GM18858 (cell line): ENCODE results near the gene SCEL.

ENCODE experiments used
- ATAC-seq: cut with Tn5 transposase; IDR thresholded peaks from one replicate; pipeline ENCODE4 v1.9.1; 2021; ENCODE audit not compliant: unreplicated experiment

Gene SCEL

DNA sequence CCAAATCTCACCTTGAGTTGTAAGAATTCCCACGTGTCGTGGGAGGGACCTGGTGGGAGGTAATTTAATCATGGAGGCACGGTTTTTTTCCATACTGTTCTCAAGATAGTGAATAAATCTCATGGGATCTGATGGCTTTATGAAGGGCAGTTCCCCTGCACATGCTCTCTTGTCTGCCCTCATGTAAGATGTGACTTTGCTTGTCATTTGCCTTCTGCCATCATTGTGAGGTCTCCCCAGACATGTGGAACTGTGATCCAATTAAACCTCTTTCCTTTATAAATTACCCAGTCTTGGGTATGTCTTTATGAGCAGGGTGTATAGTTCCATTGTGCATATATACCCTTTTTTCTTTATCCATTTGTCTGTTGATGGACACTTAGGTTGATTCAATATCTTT lies 13.1 kb downstream of the SCEL start:
- ATAC-seq = no peak

DNA sequence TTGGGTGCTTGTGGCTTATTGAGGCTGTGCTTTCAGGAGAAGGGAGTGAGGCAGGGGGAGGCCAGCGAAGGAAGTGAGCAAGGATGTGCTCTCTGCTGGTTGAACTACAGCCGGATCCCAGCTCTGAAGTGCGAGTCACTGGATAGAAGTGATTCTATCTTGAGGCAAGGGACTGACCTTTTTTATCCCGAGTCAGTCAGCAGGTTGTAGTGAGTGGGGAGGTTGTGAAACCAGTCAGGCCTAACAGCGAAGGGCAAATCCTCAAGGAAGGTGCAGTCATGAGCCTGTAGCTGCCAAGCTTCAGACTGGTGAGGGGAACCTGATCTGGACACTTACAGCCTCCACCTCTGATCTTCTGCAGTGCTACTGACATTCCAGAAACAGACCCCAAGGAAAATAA lies 18.6 kb downstream of the SCEL start:
- ATAC-seq = no peak

DNA sequence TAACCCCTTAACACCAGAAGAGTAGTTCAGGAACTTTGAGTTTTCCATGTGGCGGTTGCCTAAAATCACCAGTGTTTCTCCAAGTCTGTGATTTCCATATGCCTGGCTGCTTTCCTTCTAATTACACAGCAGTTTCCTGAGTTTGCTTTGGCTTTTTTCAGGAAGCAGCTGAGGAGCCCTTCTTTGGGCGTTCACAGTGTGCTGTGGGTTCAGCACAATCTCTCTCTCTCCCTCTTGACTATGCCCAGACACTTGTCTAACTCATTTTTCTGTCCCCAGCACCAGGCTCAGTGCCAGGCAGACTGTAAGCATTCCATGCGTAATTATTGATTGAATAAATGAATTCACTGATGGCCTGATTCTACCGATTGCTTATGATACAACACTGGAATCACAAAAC lies 19.7 kb downstream of the SCEL start:
- no peak for ATAC-seq

DNA sequence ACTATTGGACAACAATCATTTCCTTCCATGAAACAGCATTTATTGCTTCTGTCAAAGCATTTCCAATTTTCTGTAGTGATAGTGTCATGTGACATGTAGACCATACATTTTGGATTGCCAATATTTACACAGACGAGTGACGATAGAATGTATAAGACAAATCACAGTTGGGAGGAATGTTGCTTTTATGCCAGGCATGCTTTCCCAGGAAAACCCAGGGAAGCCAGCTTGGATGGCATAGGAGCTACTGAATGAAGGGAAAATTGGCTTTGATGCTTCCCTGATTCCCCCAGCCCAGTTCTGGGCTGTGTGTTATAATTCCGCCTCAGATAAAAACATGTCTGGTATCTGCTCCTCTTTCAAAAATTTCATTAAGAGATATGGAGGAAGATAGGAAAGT lies 22.5 kb downstream of the SCEL start:
- no peak for ATAC-seq

DNA sequence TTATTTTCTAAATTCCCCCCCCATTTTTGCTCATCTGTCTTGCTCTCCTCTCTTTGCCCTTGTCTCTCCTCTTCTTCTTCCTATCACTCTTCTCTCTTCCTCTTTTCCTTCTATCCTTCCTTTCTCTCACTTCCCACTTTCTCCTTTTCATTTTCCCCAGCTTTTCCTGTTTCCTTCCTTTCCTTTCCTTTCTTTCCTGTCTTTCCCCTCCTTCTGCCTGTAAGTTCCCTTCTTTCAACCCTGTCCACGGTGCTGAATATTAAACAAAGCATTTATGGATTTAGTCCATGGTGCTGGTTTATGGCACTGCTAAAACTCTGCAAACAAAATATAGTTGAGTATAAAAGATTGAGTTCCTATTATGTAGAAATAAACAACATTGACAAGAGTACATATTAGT lies 27.6 kb downstream of the SCEL start:
- ATAC-seq = no peak

DNA sequence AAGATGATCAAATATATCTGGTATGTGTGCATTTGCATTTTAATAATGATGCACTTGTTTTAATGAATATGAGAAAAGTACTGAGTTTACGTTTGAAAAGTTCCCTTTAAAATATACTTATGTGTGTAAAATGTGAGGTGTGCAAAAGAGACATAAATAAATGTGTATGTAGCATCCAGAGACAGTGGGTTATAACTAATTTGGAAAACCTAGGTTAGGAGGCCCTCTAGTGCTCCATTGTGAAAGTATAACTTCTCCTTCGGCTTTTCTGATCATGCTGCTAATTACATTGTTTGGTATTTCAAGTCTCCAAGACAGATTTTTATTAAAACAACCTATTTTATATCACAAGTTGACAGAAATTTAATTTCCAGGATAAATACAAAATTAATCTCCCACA lies 30.1 kb downstream of the SCEL start:
- peak; percentile 64 for ATAC-seq

DNA sequence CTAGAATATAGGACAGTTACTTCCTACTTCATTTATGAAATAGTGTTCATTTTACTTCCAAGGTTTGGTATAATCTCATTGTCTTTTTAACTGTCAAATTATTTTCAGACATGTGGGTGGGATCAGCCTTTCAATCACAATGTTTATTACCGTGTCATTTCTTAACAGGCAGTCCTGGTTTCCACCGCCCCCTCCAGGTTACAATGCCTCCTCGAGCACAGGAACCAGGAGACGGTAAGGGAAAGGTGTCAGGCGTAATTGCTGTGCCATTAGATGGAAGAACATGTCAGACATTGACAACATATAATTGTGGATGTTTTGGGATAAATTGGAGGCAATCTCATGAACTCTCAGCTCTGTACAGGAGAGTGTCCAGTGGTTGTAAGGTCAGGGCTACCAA lies 36.5 kb downstream of the SCEL start:
- no peak for ATAC-seq

DNA sequence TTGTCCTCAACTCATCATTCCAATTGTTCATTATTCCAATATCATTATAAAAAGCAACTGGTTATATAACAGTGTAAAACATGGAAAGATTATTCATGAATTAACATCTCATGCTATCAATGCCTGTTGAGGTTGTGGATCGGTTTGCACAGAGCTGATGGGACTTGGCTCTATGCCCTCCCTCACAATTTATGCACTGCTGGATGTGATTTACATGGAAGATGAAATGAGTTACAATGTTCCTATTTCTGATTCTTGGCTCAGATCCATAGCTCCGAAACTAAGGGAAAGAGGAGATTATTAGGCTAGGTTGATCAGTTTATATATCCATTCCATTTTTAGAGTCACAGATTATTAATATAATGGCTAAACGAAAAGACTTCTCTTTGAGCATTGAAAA lies 38.6 kb downstream of the SCEL start:
- no peak for ATAC-seq

DNA sequence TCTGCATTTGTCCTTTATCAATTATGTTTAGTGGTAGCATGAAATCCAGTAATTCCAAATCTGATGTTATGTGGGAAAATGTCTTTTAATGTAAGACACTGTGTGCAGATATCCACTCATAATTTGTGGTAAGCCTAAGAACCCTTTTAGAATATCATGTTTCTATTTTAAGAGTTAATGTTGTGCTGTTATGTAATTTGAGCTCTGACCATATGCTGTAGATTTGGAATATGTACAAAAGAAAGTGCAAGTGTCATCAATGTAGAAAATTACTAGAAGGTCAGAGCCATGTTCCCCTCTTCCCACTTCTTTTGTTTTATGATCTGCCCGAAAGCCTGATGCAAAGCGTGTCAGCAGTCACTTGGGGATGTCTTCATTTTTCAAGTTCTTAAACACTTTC lies 44.5 kb downstream of the SCEL start:
- ATAC-seq = no peak

DNA sequence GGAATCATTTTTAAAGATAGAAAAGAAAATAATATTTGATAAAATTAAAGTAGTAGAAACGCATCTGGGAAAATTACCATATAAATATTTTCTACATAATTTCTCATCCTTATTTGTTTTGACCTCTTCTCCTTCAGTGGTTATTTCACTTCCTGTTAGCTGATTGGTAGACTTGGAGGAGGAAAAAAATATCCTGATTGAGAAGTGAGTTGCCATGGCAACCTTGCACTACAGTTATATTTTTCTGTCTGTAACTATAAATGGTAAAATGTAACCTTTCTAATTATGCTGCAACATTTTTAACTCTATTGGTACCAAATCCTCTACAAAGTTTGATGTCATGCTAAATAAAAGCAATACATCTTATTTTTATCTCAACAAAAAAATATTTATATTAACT lies 45.2 kb downstream of the SCEL start:
- ATAC-seq = no peak

DNA sequence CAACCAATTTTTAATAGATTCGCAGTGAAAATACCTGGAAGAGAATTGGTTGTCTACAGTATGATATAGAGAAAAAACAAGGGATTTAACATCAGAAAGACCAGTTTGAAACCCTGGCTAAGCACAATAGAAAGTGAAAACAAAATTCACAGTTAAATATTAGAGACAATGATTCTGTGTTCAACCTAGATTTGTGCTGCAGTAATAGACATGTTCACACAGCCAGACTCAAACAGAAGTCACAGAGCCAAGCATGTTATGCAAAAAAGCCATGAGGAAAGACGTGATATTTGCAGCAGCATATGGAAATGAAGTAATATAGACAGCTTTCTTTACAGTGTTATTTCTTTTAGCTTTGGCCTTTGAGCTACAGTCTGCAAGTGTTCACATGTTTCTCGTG lies 48.1 kb downstream of the SCEL start:
- no peak for ATAC-seq

DNA sequence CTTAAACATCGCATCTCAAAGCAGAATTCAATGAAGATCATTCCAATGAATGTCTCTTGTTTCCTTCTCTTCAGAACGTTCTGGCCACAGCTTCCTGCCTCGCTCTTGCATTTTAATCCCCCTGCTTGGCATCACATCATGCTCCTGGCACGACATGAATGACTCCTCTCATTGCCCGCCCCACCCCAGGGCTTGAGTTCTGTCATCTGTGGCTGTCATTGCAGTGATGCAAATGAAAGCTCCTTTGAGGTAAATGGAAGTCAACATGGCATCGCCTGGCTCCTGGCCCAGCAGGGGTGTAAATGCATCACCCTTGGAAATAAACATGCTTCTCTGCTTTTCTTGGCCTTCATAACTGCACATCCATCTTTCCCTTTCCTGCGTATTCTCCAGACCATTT lies 48.6 kb downstream of the SCEL start:
- no peak for ATAC-seq

DNA sequence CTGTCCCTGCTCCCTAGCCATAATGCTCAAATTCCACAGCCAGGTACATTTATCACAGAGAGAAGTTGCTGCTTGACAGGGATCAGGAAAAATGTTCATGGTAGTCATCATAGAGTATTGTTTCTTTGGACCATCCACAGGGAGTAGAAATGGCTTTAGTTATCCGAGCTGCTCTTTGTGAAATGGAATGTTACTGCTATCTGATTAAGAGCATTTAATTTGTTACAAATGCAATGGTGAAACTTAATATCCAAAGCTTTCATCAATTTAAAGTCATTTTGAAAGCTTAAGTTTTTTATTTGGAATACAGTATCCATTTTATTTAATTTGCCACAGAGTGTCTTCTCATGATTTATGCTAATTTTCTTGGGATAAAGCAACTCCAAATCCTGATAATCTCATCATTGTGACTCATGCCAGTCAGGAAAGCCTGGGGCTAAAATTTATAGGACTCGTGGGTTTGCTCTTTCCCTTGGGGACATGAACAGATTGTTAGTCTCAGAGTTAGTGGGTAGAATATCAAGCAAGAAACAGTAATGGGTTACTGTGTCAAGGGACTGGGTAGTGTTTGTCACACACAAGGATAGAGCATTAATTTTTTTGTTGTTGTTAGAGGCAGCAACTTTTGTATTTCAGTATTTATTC lies 59.8 kb downstream of the SCEL start:
- no peak for ATAC-seq

DNA sequence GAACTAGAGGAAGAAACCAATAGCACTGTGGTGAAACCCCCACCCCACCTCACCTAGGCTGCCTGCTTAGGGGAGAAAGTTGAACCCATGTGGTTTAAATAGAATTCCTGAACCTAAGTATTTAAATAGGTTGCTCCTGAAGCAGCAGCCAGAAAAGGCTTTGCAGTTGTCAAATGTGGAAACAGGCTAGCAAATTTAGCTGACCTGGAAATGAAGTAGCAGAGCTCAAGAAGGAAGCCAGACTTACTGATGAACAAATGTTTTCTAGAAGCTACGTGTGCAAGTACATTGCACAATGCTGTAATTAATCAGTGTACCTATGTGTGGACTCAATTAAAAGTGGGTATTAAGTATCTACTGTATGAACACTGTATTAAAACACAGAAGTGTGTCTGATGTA lies 61.3 kb downstream of the SCEL start:
- no peak for ATAC-seq

DNA sequence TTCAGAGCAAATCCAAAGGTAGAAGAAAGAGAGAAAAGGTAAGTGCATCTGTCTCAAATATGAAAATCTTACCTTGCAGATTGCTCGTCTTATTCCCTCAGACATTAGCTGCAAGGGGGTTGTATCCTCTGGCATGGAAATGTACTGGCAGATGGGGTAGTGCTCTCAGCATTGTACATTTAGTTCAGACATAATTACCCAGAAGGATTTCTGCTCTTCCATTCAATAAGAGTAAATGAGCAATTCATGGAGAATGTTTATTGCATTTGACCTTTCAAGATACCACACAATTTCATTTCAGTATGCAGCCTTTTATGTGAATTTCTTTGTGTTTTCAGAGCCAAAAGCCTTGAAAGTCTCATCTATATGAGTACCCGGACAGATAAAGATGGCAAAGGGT lies 63.8 kb downstream of the SCEL start:
- no peak for ATAC-seq

DNA sequence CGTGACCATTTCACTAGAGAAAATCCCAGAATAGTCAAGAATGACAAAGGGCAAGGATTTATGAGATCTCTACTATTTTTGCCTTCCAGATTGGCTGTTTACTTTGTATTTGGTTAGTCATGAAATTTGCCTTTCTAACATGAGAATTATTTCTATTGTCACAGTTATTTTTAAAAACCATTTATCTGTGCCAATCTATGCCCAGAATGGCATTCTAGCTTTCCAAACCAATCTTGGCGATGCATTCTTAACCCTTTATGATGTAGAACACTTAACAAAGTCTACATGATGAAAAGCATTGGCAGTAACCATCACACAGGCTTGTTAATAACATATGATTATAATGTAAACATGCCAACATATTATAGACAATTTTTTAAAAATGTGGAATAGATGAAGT lies 65.2 kb downstream of the SCEL start:
- ATAC-seq = no peak

DNA sequence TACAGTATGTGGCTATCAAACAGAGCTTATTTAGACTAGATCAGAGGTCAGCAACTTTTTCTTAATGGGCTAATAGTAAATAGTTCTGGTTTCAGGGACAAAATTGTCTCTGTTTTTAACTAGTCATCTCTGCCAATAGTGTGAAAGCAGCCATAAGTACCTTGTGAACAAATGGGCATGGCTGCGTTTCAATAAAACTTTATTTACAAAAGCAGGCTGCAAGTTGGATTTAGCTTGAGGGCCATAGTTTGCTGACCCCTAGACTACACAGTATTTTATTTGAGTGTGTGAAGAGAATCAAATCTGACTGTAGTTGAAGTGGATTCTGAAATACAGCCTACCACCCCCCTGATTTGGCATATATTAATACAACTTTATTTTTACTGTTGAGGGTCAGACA lies 75.6 kb downstream of the SCEL start:
- no peak for ATAC-seq

DNA sequence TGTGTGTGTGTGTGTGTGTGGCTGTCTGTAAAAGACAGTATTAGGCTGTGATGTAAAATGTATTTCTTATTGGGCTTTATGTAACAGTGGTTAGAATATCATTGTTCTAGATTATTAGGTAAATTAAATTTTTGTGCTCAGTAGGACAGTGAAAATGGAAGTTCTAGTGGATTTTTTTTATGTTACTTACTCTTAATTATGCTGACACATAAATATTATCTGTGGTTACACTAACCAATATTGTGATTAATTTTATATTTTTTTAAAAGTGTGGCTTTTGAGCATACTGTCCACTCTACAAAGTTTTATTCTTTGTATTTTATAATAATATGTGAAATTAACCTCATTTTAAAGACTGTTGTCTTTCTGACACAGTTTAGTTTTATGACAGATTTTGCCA lies 80.5 kb downstream of the SCEL start:
- ATAC-seq = no peak

DNA sequence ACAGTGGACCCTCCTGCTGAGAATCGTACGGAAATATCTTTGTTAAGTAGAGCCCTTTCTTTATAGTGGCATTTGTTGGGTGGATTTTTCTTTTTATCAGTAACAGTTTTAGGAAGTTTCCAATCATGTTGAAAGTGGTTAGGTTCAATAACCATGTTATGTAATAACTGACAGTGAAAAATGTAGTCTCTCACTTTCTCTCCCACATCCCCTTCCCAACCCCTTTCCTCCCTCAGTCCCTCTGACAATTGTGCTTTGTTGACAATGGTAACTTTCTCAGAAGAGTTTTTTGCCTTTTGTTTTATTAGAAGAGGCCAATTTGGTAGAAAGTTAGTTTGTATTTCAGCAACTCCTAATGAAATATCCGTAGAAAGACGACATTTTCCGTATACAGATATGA lies 84.1 kb downstream of the SCEL start:
- ATAC-seq = no peak

DNA sequence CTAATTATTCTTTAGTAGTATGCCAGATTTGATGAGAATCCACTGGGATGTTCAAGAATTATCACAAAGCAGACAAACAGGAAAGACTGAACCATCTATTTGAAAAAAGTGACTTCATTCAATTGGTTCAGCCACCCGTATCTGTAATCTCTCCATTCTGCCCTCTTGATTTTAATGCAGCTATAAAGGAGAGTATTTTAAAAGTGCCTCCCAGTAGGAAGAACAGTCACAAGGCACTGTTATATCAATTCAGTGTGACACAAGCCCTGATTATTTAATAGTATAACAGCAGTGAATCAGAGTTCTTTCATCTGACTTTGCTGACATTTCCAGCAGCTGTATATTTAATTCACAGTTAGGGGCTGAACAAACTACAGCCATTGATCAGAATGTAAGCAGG lies 84.6 kb downstream of the SCEL start:
- no peak for ATAC-seq

DNA sequence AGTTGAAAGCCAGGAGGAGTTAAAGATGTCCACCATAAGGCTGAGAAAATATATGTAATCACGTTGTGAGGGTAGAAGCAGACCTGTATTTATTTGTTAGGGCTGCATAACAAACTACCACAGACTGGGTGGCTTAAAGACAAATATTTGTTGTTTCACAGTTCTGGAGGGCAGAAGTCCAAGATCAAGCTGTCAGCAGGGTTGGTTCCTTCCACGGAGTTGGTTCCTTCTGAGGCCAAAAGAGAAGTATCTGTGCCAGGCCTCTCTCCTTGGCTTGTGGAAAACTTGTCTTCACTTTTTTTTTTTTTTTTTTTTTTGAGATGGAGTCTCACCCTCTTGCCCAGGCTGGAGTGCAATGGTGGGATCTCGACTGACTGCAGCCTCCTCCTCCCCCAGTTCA lies 88.3 kb downstream of the SCEL start:
- no peak for ATAC-seq

DNA sequence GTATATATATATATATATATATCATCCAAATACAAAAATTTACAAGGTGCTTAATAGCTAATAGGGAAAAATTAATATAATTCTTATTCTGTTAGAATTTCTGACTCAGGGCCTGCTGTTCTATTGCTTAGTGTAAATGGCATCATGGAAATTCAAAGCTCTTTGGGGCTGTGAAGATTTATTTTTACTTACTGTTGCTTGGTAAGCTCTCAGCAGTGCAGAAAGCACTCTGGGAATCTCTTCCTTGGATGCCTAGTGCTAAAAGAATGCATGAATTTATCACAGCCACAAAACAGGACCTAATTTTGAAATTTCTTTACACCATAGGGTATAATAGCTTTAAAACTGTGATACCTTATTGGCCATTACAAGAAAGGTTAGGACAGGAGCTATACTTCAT lies 92.7 kb downstream of the SCEL start:
- ATAC-seq = no peak

DNA sequence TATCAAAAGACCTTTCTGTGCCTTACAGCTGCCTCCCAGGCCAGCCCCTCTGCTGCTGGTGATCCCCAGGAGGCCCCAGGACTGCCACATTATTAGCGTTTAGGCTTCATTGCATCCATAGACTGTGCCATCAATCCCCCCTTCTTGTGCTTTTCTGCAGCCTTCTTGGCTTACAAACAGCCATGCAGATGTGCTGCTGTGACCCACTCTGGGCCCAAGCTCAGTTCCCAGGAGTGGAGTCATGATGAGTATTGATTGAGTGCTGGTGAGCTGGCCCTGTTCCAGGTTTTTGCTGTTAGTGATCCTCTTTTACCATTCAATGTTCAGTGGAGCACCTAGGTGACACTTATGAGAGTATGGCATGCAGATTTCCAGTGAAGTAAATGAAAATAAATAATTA lies 102.1 kb downstream of the SCEL start:
- ATAC-seq = no peak

DNA sequence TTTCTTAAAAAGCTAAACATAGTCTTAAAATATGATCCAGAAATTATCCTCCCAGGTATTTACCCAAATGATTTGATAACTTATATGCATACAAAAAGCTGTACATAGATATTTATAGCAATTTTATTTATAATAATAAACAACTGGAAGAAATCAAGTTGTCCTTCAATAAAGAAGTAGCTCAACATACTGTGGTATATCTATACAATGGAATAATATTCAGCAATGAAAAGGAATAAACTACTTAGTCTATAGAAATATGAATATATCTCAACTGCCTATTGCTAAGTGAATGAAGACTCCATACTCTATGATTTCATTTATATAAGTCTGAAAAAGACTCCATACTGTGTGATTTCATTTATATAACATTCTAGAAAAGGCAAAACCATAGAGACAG lies 114.9 kb downstream of the SCEL start:
- no peak for ATAC-seq
